ENCODE results near the gene DUT.
A peak's percentile ranks its signal among the peaks of the same experiment; 100 is the strongest.

The DUT gene

DNA sequence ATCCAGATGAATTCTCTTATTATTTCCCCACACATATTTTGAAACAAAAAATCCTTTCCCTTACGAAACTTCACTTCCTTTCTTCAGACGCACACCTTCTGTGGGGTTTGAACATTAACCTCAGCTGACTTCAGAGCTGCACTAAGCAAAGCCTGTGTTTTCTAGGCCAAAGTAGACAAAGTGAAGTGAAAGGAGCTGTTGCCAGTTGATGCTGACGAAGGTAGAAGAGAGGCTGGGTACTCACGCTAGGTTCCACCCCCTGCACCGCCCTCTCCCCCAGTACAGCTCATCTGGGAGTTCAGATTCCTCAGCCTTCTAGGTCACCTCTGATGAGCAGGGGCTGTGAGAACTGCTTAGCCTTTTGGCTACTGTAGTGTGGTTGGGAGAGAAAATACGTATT is 24.1 kb downstream of the DUT start:
- no peak for DNase-seq (ENCODE audit: insufficient read length, low spot score)
- TF ChIP-seq, protein P1, sequence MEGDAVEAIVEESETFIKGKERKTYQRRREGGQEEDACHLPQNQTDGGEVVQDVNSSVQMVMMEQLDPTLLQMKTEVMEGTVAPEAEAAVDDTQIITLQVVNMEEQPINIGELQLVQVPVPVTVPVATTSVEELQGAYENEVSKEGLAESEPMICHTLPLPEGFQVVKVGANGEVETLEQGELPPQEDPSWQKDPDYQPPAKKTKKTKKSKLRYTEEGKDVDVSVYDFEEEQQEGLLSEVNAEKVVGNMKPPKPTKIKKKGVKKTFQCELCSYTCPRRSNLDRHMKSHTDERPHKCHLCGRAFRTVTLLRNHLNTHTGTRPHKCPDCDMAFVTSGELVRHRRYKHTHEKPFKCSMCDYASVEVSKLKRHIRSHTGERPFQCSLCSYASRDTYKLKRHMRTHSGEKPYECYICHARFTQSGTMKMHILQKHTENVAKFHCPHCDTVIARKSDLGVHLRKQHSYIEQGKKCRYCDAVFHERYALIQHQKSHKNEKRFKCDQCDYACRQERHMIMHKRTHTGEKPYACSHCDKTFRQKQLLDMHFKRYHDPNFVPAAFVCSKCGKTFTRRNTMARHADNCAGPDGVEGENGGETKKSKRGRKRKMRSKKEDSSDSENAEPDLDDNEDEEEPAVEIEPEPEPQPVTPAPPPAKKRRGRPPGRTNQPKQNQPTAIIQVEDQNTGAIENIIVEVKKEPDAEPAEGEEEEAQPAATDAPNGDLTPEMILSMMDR (IDR thresholded peaks at IDR 0.05; ENCODE audit: insufficient read depth, missing control alignments): no peak
- no peak for FAIRE-seq

DNA sequence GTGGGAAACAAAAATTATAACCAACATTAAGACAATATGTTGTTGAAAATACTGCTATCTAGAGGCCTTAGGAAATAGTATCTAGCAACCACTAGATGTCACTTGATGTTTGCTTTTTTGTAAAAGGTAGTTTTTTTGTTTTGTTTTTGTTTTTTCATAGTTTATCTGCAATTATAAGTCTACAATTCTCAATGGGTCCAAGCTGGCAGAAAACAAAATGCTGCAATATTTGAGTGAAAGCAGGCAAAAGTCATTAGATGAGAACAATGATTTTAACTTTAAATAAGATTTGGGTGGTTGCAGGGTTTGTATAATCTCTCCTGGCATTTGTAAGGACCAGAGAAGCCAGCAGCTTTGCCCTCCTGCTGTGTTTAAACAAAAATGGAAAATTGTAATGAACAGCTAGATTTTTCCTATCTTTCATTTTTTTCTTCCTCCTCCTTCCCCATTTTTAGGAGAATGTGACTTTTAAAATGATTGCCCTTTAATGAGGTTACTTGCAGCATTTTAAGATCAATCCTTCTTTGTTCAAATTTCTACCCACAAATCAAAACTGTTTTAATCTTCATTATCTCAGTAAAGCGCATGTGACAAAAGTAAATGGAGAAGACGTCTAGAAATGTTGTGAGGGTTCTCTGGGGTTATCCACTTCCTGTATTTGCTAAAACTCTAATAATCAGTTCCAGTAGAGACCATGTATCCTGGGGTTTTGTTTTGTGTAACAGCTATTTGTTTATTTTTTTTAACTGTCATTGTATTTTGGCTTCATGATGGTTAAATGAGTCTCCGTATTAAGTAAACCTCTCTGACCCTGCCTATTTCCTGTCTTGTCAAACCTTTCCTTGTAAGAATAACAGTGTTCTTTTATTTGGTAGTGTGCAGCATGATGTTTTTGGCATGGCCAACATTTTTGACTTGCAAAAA is 27.3 kb downstream of the DUT start:
- no peak for DNase-seq (ENCODE audit: insufficient read length, low spot score)

GRCh38 chr15:48360841-48361240 is 29.6 kb downstream of the DUT start:
- DNase-seq (ENCODE audit: insufficient read length, low spot score) (no peak), FAIRE-seq (no peak)

More for the DNA sequence above, 27.3 kb downstream of the DUT start:
- FAIRE-seq: peak; percentile 16
- TF ChIP-seq, protein P1 (IDR thresholded peaks at IDR 0.05; ENCODE audit: insufficient read depth, missing control alignments): peak; percentile 65

GRCh38 chr15:48361685-48362084 is 30.5 kb downstream of the DUT start:
- DNase-seq (ENCODE audit: insufficient read length, low spot score): no peak
- no peak for FAIRE-seq
- TF ChIP-seq, protein P1 (IDR thresholded peaks at IDR 0.05; ENCODE audit: insufficient read depth, missing control alignments): no peak

More at GRCh38 chr15:48360841-48361240, 29.6 kb downstream of the DUT start:
- TF ChIP-seq, protein P1 (IDR thresholded peaks at IDR 0.05; ENCODE audit: insufficient read depth, missing control alignments): no peak

- no peak for DNase-seq (ENCODE audit: insufficient read length, low spot score)
- no peak for FAIRE-seq
- TF ChIP-seq, protein P1 (IDR thresholded peaks at IDR 0.05; ENCODE audit: insufficient read depth, missing control alignments): no peak
These were observed 32.2 kb downstream of the DUT start for GRCh38 chr15:48363474-48363873.

- TF ChIP-seq, protein P1 (IDR thresholded peaks at IDR 0.05; ENCODE audit: insufficient read depth, missing control alignments): no peak
- FAIRE-seq (no peak), DNase-seq (ENCODE audit: insufficient read length, low spot score) (no peak)
These were observed 34.3 kb downstream of the DUT start for GRCh38 chr15:48365575-48365974.

All from D721Med (cell line).